HEK293 (cell line): ENCODE measurements around the gene SARNP.

Experiments
- CTCF ChIA-PET: fragments of 350-600 bp; formaldehyde crosslinking; extraction: SDS; loops from one replicate; lab custom pipeline; 2021; ENCODE audit warnings: antibody characterized with exemption; lab: Yijun Ruan, JAX
- POLR2A ChIA-PET: fragments of 300-600 bp; formaldehyde crosslinking; extraction: SDS; loops from one replicate; lab custom pipeline; 2020; ENCODE audit warnings: antibody characterized with exemption, inconsistent platforms; lab: Yijun Ruan, JAX
- H3K27ac ChIP-seq: fragments of 200-500 bp; sonication (Bioruptor generic); 2 replicates; pipeline ENCODE4 v1.5.1; 2014; ENCODE audit warnings: low read depth, low read length, control low read depth, inconsistent platforms; ENCODE audit errors: extremely low read depth
- H3K36me3 ChIP-seq, 2 experiments: fragments of 200-500 bp in 1 of 2; sonication (Bioruptor generic) in 1 of 2; 1 replicate in 1 of 2; 2 replicates in 1 of 2; pipeline ENCODE4 v1.5.1; 2014 to 2017; ENCODE audit warnings: inconsistent platforms in 2 of 2, low read length in 2 of 2; ENCODE audit not compliant: control insufficient read depth in 2 of 2, insufficient read depth in 1 of 2
- H3K4me1 ChIP-seq: fragments of 200-500 bp; sonication (Bioruptor generic); 2 replicates; pipeline ENCODE4 v1.5.1; 2014; ENCODE audit warnings: mild to moderate bottlenecking, low read length, inconsistent platforms; ENCODE audit not compliant: control insufficient read depth, insufficient read depth
- H3K4me3 ChIP-seq: 2 replicates; pipeline ENCODE4 v1.5.1; 2011; ENCODE audit warnings: low read depth, mild to moderate bottlenecking, control low read depth, low read length, moderate library complexity
- H3K9me3 ChIP-seq: fragments of 200-500 bp; sonication (Bioruptor generic); 2 replicates; pipeline ENCODE4 v1.5.1; 2014; ENCODE audit warnings: low read depth, low read length, inconsistent platforms; ENCODE audit not compliant: control insufficient read depth, insufficient read depth
- ELK4 ChIP-seq: IDR thresholded peaks from 2 replicates; pipeline ENCODE4 v1.6.1; 2011; ENCODE audit warnings: mild to moderate bottlenecking, low read depth, low read length, borderline replicate concordance
- GLI2 ChIP-seq: fragments of 450-650 bp; formaldehyde crosslinking; IDR thresholded peaks from 2 replicates; pipeline ENCODE4; 2017; ENCODE audit warnings: missing biosample characterization, missing genetic modification characterization, low read depth, borderline replicate concordance
- GLI4 ChIP-seq: fragments of 450-650 bp; formaldehyde crosslinking; IDR thresholded peaks from 2 replicates; pipeline ENCODE4 v1.5.1; 2016; ENCODE audit warnings: missing biosample characterization, missing genetic modification characterization
- MZF1 ChIP-seq: fragments of 450-650 bp; formaldehyde crosslinking; IDR thresholded peaks from 2 replicates; pipeline ENCODE4 v1.5.1; 2017; ENCODE audit warnings: missing biosample characterization, missing genetic modification characterization, borderline replicate concordance
- PATZ1 ChIP-seq: fragments of 450-650 bp; formaldehyde crosslinking; IDR thresholded peaks from 2 replicates; pipeline ENCODE4 v1.5.1; 2016; ENCODE audit warnings: missing biosample characterization, missing genetic modification characterization
- PRDM6 ChIP-seq: fragments of 450-650 bp; formaldehyde crosslinking; IDR thresholded peaks from 2 replicates; pipeline ENCODE4 v1.5.1; 2017; ENCODE audit warnings: missing biosample characterization, missing genetic modification characterization
- SALL2 ChIP-seq: fragments of 450-650 bp; formaldehyde crosslinking; IDR thresholded peaks from 2 replicates; pipeline ENCODE4 v1.5.0; 2017; ENCODE audit warnings: missing biosample characterization, mild to moderate bottlenecking, missing genetic modification characterization, borderline replicate concordance
- SCRT1 ChIP-seq: fragments of 450-650 bp; formaldehyde crosslinking; IDR thresholded peaks from 2 replicates; pipeline ENCODE4 v1.5.1; 2016; ENCODE audit warnings: missing biosample characterization, missing genetic modification characterization, borderline replicate concordance
- SP3 ChIP-seq: fragments of 450-650 bp; formaldehyde crosslinking; IDR thresholded peaks from 2 replicates; pipeline ENCODE4 v1.5.1; 2016; ENCODE audit warnings: missing biosample characterization, missing genetic modification characterization
- TCF7L2 ChIP-seq: IDR thresholded peaks from 2 replicates; pipeline ENCODE4 v1.6.1; 2011; ENCODE audit warnings: low read depth, mild to moderate bottlenecking, inconsistent platforms, low read length, moderate library complexity, borderline replicate concordance
- ZBTB26 ChIP-seq: fragments of 450-650 bp; formaldehyde crosslinking; optimal IDR thresholded peaks from 2 replicates; pipeline ENCODE3; 2016; ENCODE audit warnings: missing biosample characterization, mild to moderate bottlenecking, missing genetic modification characterization
- ZNF146 ChIP-seq: fragments of 450-650 bp; formaldehyde crosslinking; IDR thresholded peaks from 2 replicates; pipeline ENCODE4 v1.5.1; 2016; ENCODE audit warnings: missing biosample characterization, missing genetic modification characterization
- ZNF16 ChIP-seq: fragments of 450-650 bp; formaldehyde crosslinking; IDR thresholded peaks from 2 replicates; pipeline ENCODE4 v1.5.1; 2016; ENCODE audit warnings: low read depth, missing biosample characterization, missing genetic modification characterization
- ZNF169 ChIP-seq: fragments of 450-650 bp; formaldehyde crosslinking; IDR thresholded peaks from 2 replicates; pipeline ENCODE4 v1.5.1; 2016; ENCODE audit warnings: missing biosample characterization, missing genetic modification characterization
- ZNF184 ChIP-seq: fragments of 450-650 bp; IDR thresholded peaks from 2 replicates; pipeline ENCODE4 v1.5.1; 2018; ENCODE audit warnings: missing biosample characterization, mild to moderate bottlenecking, missing genetic modification characterization
- ZNF214 ChIP-seq: fragments of 450-650 bp; formaldehyde crosslinking; IDR thresholded peaks from 2 replicates; pipeline ENCODE4 v1.5.1; 2017; ENCODE audit warnings: missing biosample characterization, mild to moderate bottlenecking, missing genetic modification characterization, borderline replicate concordance
- ZNF366 ChIP-seq: fragments of 450-650 bp; formaldehyde crosslinking; conservative IDR thresholded peaks from 2 replicates; pipeline ENCODE4 v1.5.1; 2016; ENCODE audit warnings: missing biosample characterization, missing genetic modification characterization
- ZNF391 ChIP-seq: fragments of 450-650 bp; formaldehyde crosslinking; IDR thresholded peaks from 2 replicates; pipeline ENCODE4 v1.5.1; 2016; ENCODE audit warnings: low read depth, missing biosample characterization, missing genetic modification characterization, borderline replicate concordance
- ZNF404 ChIP-seq: fragments of 450-650 bp; formaldehyde crosslinking; IDR thresholded peaks from 2 replicates; pipeline ENCODE4 v1.5.1; 2017; ENCODE audit warnings: missing biosample characterization, missing genetic modification characterization
- ZNF544 ChIP-seq: fragments of 450-650 bp; formaldehyde crosslinking; IDR thresholded peaks from 2 replicates; pipeline ENCODE4 v1.5.0; 2017; ENCODE audit warnings: missing biosample characterization, missing genetic modification characterization
- ZNF580 ChIP-seq: fragments of 450-650 bp; formaldehyde crosslinking; IDR thresholded peaks from 2 replicates; pipeline ENCODE4 v1.5.1; 2016; ENCODE audit warnings: missing biosample characterization, missing genetic modification characterization
- ZNF610 ChIP-seq: fragments of 450-650 bp; formaldehyde crosslinking; IDR thresholded peaks from 2 replicates; pipeline ENCODE4 v1.5.1; 2016; ENCODE audit warnings: missing biosample characterization, missing genetic modification characterization, borderline replicate concordance
- ZNF670 ChIP-seq: fragments of 450-650 bp; formaldehyde crosslinking; IDR thresholded peaks from 2 replicates; pipeline ENCODE4 v1.5.1; 2016; ENCODE audit warnings: missing biosample characterization, missing genetic modification characterization, low read depth
- ZNF747 ChIP-seq: fragments of 450-650 bp; formaldehyde crosslinking; IDR thresholded peaks from 2 replicates; pipeline ENCODE4 v1.5.1; 2016; ENCODE audit warnings: missing biosample characterization, missing genetic modification characterization
- ZSCAN23 ChIP-seq: fragments of 450-650 bp; formaldehyde crosslinking; IDR thresholded peaks from 2 replicates; pipeline ENCODE4 v1.5.1; 2016; ENCODE audit warnings: missing biosample characterization, missing genetic modification characterization
- TF ChIP-seq, protein P1 (sequence below): fragments of 450-650 bp; formaldehyde crosslinking; IDR thresholded peaks from 2 replicates; pipeline ENCODE4 v1.5.1; 2017; ENCODE audit warnings: missing biosample characterization, missing genetic modification characterization

SARNP gene

DNA sequence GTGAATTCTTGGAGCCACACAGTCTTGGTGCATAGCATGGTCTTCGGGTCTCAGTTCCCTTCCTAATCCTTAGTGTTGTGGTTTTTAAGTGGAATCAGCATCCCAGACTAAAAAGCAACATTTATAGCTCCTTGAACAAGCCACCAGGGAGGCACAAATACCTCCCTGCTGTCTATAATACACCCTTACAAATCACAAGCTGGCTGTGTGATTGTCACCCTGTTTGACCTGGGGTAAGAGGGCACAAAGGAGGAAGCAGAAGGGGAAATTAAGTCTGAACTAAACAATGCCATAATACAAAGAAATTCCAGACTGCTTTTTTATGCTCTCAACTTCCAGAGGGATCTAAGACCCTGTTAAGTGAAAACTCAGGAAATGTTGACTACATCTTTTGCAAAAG, 32.9 kb upstream of the SARNP start:
- Histone ChIP-seq H3K27ac (no peak overlapping the region), H3K4me3 (no peak overlapping the region), H3K4me1 (no peaks in the 10 kb centered on the region; the same call in 1 of the 2 replicates), H3K36me3 (no peaks in the 10 kb centered on the region), H3K9me3 (no peaks in the 10 kb centered on the region)
- POLR2A ChIA-PET = interaction anchor here (1.7 kb wide), 1 partner anchor 21 kb away, joined by 4 read pairs; the partner anchor contains the start of gene DNAJC14
- CTCF ChIA-PET = no interaction called here
- TF ChIP-seq, protein P1, sequence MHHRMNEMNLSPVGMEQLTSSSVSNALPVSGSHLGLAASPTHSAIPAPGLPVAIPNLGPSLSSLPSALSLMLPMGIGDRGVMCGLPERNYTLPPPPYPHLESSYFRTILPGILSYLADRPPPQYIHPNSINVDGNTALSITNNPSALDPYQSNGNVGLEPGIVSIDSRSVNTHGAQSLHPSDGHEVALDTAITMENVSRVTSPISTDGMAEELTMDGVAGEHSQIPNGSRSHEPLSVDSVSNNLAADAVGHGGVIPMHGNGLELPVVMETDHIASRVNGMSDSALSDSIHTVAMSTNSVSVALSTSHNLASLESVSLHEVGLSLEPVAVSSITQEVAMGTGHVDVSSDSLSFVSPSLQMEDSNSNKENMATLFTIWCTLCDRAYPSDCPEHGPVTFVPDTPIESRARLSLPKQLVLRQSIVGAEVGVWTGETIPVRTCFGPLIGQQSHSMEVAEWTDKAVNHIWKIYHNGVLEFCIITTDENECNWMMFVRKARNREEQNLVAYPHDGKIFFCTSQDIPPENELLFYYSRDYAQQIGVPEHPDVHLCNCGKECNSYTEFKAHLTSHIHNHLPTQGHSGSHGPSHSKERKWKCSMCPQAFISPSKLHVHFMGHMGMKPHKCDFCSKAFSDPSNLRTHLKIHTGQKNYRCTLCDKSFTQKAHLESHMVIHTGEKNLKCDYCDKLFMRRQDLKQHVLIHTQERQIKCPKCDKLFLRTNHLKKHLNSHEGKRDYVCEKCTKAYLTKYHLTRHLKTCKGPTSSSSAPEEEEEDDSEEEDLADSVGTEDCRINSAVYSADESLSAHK (tag by site-specific recombination) = no peak
- no peak for TF ChIP-seq ZNF391 (tag by site-specific recombination)
- no peak for TF ChIP-seq ZNF214 (tag by site-specific recombination)
- no peak for TF ChIP-seq ZNF366 (tag by site-specific recombination)
- TF ChIP-seq ZNF404 (tag by site-specific recombination) = no peak
- no peak for TF ChIP-seq SCRT1 (tag by site-specific recombination)
- TF ChIP-seq ZNF146 (tag by site-specific recombination) = no peak
- TF ChIP-seq ZNF670 (tag by site-specific recombination) = no peak
- TF ChIP-seq ELK4 = no peak
- TF ChIP-seq ZBTB26 (tag by site-specific recombination) = no peak
- TF ChIP-seq SP3 (tag by site-specific recombination) = no peak
- TF ChIP-seq ZNF580 (tag by site-specific recombination) = no peak
- TF ChIP-seq GLI2 (tag by site-specific recombination) = no peak
- TF ChIP-seq ZNF16 (tag by site-specific recombination) = no peak
- TF ChIP-seq MZF1 = no peak
- no peak for TF ChIP-seq PRDM6
- no peak for TF ChIP-seq ZNF610 (tag by site-specific recombination)
- TF ChIP-seq, all 188 proteins: peak for 0

DNA sequence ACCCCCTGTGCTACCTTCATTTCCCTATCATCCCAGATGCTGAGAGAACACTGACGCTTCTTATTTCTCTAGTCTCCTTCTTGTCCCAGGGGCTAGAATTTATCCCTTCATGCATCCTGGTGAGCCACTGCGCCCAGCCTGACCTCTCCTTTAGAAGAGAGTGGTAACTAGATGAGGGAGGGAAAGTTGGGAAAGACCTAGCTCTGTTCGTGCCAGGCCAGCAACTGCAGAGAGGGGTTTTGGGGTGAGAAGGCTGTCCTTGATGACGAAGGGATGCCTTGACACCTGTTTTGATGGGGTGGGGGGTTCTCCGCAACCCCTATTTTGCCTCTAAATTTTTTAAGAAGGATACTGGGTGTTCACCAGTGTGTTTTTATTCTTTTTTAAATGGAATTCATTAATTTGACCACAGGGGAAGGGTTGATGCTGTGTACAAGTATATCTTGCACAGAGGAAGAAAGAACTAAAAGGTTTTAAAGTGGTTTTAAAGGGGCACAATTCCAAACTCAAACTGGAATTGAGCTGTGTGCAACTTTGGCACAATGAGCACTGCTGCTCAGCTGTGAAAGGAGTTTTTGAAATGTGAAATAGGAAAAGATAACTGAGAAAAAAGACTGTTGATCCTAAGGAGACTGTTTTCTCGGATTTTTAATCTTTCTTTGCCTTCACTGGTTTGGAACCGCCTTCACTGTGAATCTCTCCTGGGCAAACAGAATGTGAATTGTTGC, 32.3 kb upstream of the SARNP start:
- no peaks in the 10 kb centered on the region for H3K9me3 ChIP-seq
- H3K27ac ChIP-seq = no peak overlapping the region
- no peaks in the 10 kb centered on the region; the same call in 1 of the 2 replicates for H3K4me1 ChIP-seq
- ChIA-PET CTCF (no interaction called here), POLR2A (interaction anchor here (1.7 kb wide), 1 partner anchor 20 kb away, joined by 4 read pairs; the partner anchor contains the start of gene DNAJC14)
- H3K4me3 ChIP-seq = no peak overlapping the region
- H3K36me3 ChIP-seq = no peaks in the 10 kb centered on the region
- no peak for TF ChIP-seq MZF1
- TF ChIP-seq PATZ1 (tag by site-specific recombination) = no peak
- no peak for TF ChIP-seq GLI4 (tag by site-specific recombination)
- TF ChIP-seq ZNF747 (tag by site-specific recombination) = no peak
- TF ChIP-seq ZSCAN23 (tag by site-specific recombination) = no peak
- TF ChIP-seq SALL2 (tag by site-specific recombination) = no peak
- TF ChIP-seq TCF7L2 = no peak
- TF ChIP-seq ZNF184 (tag by site-specific recombination) = no peak
- TF ChIP-seq ZNF544 (tag by site-specific recombination) = no peak
- TF ChIP-seq ZNF169 = no peak
